Eye (tissue), 1 donor: ENCODE data around the gene PDZD4.

Experiments used
- DNase-seq: peaks from one replicate; pipeline ENCODE4 v3.0.0-alpha.2; 2015

PDZD4 gene, protein sequence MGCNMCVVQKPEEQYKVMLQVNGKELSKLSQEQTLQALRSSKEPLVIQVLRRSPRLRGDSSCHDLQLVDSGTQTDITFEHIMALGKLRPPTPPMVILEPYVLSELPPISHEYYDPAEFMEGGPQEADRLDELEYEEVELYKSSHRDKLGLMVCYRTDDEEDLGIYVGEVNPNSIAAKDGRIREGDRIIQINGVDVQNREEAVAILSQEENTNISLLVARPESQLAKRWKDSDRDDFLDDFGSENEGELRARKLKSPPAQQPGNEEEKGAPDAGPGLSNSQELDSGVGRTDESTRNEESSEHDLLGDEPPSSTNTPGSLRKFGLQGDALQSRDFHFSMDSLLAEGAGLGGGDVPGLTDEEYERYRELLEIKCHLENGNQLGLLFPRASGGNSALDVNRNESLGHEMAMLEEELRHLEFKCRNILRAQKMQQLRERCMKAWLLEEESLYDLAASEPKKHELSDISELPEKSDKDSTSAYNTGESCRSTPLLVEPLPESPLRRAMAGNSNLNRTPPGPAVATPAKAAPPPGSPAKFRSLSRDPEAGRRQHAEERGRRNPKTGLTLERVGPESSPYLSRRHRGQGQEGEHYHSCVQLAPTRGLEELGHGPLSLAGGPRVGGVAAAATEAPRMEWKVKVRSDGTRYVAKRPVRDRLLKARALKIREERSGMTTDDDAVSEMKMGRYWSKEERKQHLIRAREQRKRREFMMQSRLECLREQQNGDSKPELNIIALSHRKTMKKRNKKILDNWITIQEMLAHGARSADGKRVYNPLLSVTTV

DNA sequence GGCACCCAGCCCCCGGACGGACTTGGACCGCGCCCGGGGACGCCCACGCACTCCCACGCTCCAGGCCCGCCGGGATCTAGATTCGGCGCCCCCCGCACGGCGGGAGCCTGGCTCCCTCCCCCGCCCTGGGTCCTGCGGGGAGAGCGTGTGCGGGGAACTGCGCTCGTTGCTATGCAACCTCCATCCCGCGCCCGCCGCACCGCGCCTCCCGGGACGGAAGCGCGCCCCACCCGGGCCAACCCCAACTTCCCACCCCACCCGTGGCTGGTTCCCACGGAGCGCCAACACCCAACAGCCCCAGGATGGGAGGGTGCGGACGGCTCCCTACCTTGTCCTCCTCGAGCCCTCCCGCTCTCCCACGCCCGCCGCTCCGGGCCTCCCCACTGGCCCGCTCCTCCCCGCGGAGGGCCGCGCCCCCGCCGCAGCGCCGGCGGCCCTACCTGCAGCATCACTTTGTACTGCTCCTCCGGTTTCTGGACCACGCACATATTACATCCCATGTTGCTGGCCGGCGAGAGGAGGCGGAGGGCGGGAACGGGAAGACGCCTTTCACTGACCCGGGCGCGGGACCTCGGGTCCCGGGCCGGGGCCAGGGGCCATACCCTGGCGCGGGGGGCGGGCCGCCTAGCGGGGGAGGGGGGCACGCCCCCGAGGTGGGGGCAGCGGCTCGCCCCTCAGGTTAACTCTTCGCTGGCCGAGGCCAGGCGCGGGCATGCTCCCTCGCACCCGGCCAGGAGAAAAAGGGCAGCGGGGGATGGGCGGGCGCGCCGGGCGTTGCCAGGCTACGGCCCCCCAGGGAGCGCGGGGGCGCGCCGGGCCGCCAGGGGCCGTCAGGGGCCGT, at the start of gene PDZD4:
Gene PDZD4 (minus strand): TSS at position 746 of the 841 bp plus-strand sequence. CDS start 246 bp downstream, at position 500.
- DNase-seq, result peak; percentile 43

DNA sequence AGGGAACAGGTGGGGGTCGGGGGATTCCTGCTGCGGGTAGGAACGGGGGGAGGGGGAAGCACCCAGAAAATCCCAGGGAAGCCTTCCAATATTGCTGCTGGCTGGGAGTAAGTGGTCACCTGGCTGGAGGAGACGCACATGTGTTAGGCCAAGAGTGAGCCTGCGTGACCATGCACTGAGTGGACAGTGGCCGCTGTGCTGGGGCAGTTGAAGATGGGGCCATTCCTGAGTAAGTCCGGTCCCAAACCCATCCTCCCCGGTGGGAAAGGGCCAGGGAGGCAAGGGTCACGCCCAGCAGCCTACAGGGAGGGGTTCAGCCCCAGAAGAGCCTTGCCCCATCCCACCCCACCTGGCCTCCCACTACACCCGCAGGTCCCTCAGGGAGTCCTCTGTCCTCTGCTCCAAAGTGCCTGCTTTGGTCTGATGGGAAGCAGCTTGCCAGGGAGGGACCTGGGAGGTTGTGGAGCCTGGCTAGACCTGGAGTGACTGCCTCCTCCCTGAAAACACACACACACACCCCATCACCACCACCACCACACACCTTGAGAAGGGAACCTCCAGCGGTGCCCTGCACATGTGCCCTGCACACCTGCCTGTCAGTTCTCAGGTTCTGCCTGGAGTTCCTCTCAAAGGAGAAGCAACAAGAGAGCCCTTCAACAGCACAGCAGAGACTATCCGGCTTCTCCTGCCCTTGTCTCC, 49.5 kb upstream of the PDZD4 start:
- no peak for DNase-seq

DNA sequence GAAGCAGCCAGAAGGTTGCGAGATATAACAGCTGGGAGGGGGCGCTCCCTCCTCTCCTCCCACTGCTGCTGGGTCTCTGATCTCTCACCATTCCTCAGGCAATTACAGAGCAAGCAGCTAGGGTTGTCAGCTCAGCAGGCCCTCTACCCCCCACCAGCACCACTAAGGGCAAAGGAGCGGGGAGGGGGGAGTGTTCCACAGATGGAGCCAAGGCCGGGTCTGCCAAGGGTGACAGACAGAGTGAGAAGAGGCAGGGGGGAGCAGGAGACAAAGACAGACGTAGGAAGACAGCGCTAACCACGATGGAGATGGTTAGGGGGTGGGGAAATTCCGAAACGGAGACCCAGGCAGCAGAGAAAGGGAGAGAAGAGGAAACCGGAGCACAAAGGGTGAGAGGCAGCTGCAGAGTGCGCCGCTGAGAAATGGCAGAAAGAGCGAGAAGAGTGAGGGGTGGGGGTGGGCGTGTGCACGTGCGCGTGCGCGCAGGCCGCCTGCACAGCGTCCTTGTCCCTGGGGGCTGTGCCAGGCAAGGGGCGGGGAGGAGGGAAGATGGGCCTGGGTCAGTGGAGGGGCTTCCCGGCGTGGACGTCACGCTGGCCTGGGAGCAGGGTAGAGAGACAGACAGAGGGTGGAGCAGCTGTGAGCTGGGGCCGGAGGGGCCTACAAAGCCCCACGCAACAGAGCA, 48.8 kb upstream of the PDZD4 start:
- DNase-seq, result peak; percentile 77

DNA sequence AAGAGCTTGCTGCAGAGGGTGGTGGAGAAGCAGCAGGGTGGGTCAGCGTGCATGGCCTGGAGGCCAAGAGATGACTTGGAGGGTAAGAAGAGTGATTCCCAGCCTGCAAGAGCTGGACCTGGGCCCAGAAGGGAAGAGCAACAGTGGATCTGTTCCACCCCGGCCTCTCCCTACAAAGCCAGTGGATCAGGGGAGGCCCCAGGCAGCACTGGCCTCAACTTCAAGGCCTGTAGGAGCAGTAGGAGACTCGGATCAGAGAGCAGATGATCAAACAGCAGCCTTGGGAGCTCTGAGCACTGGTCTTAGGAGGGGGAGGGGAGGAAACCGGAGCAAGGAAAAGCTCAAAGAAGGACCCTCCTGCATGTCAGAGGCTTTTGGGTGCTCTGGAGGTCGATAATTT, 48.0 kb upstream of the PDZD4 start:
- no peak for DNase-seq

DNA sequence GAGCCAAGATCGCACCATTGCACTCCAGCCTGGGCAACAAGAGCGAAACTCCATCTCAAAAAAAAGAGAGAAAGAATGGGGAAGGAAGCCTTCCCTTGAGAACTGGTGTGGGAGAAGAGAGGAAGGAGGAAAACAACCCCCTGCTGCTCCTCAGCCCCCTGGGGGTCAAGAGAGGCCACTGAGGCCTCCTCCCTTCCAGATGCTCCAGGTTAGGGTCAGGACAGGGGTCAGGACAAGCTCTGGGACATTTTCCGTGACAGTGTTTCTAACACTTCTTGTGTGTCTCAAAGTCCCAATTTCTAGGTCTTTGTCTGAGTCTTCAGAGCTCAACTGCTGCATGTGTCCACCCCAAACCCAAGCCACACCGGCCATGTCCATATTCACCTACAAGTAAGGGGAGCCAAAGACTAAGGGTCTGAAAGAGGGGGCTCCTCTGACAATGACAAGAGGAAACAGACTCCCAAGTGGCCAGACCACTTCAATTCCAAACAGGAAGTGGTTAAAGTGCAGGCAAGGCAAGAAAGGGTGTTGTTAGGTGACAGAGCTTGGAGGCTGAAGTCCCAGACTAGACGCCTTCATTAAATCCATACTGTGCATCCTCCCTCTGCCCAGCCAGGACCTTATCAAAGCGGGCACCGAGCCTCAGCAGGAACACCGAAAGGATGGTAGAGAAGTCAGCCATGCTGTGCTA, 47.4 kb upstream of the PDZD4 start:
- DNase-seq, result no peak

DNA sequence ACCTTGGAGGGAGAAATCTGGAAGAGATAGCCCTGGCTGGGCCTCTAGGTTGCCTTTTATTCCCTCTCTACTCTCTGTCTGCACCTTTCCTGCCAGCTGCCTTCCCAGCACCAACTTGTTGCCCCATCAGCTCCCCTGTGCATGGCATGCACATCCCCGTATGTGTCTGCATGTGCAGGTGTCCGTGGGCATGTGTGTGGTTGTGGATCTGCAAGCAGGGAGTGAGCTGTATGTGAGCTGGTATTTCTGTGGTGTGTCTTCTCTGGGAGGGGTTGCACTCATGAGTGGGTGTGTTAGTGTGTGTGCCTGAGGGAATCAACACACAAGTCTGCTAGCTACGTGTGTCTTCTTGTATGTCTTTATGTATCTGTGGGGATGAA, 45.8 kb upstream of the PDZD4 start:
- DNase-seq, result no peak

DNA sequence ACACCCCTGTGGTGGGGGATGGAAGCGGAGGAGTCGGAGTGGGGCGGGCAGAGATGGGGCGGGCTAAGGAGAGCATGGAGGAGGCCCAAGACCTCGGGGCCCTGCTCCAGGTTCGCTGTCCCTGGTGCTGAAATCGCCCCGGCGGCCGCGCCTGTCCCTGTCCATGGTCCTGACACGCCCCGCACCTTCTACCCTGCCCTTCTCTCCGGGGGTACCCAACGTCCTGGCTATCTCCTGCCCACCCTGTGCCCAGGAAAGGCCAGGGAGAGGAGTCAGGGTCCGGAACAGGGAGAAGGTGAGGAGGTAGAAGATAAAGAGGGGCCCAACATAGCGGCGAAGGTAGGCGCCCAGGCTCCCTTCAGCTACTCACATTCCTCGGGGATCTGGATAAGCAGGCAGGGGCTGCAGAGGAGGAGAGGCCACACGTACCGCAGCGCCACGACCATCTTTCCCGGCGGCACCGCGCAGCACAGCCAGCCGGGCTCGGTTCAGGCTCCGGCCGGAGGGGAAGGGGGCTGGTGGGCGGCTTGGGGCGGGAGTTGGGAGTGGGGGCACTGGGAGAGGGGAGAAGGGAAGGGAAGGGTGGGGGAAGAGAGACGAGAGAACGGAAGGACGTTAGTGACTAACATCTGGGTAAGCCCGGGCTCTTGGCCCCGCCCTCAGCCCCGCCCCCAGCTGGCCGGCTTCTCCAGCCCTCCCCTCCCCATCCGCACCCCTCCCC, 45.2 kb upstream of the PDZD4 start:
- peak; percentile 76 for DNase-seq

DNA sequence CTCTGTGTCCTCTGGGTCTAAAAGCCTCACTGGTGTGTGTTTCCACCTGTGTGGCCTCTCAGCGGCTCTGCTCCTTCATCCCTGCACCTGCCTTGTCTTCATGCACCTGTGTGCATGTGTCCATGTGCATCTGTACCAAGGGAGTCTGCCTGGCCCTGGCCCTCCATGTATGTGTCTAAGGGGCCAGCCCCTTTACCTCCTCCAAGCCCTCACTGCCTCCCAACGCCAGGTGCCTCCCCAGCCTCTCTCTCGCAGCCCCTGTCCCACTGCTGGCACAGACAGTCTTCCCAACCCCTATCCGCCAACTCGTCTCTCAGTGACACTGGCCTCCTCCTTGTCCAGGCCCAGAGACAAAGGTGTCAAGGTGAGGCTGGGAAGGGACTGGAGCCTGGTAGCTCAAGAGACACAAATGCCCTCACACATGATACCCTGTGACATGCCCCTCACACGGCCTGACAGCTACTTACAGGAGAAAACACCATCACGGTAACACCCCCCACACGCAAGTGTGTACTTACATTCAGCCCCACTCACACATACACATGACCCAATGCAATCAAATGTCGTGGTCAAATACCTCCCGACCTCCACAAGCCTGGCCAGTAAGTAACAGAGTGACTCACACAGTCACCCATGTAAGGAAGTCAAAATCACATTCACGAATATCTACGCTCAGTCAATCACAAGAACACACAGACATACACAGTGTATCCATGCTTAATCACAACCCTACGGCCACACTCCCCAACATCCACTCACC, 44.2 kb upstream of the PDZD4 start:
- DNase-seq, result no peak

DNA sequence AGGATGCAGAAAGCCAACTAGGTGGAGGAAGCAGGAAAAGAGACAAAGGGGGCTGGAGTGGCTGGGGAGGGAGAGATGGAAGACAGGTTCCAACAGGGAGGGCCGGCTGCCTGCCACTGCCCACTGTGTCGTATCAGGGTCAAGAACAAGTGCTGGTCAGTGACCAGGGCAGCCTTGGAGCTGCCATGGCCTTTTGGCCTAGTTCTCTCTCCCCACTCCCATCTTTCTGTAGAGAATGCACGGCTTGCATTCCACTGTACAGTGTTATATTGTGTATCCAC, 43.7 kb upstream of the PDZD4 start:
- DNase-seq, result no peak

DNA sequence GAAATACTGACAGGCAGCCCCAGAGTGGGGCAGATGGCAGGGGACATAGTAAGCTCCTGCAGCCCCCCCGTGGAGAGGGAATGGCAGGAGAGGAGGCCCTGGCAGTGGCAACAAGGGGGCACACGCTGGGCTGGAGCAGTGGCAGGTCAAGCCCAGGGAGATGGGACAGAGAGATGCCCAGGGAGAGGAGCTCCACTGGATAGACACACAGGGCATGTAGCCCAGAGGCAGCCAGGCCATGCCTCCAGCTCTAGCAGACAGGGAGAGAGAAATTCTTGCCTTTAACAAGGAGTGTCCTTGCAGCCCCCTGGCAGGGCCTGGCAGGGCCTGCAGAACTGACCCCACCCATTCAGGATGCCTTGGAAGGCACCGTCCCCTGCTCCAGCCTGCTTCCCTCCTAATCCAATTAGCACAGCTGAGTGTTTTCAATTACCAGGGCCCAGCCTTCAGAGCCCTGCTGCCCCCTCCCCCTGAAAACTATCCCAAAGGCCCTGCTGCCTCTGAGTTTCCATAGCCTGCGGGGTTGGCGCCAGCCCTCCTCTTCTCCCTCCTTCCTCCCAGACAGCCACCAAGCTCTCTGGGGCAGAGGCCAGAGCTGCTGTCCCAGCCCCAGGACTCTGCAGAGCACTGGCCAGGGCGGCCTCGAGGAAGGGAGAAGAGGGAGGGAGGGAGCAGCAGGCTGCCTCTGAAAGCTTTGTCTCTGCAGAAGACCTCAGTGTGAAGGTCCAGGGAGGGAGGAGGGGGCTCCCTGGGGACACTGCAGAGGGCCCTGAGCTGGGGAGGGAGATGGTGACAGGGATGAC, 43.1 kb upstream of the PDZD4 start:
- DNase-seq, result peak; percentile 74

DNA sequence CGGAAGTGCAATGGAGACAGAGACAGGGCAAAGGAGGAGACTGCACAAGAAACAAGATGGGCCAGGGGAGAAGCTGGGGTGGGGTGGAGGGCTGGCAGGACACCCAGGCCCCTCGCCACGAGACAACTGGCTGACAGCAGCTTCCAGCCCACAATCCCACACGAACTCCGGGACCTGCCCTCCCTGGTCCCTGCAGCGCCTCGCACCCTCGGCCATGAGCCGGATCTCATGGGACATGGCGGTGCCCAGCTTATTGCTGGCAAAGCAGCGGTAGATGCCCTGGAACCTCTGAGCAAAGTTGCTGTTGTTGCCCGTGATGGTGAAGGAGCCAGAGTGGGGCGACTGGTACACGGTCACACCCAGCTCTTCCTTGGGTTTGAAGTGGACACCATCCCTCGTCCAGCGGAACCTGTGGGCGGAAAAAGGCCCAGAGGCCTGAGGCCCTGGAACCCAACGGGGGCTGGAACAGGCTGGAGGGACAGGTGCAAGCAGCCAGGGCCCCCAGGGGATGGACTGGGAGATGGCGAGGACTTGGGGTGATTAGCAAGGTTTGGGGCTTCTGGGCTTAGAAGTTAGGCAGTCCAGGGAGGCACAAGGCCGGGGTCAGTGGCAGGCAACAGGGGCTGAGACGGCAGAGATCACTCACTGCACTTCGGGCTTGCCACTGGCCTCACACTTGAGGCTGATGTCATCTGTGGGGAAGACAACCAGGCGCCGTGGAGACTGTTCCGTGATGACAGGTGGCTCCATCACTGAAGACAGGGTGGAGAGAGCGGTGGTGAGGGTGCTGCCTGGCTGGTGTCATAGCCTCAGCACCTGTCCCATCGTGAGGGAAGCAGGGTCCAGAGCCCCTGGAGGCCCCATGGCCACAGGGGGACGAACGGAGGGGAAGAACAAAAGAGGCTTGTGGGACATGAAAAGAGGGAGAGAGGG, 41.9 kb upstream of the PDZD4 start:
- no peak for DNase-seq

DNA sequence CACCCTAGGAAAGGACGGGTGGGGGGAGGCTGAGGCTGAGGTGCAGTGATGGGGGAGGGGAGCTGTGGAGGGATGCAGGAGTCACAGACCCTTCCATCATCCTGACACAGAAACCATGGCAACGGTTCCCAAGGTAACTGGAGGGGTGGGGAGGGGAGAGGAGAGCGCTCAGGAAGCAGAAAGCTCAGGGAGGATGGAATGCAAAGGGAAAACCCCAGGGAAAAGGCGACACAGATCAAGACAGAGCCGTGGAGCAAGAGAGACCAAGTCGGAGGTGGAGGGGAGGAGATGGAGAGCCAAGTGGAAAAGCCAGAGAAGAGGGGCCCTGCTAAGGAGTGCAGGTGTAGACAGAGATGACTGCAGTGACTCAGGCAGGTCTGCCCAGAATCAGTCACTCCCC, 41.1 kb upstream of the PDZD4 start:
- peak; percentile 87 for DNase-seq

DNA sequence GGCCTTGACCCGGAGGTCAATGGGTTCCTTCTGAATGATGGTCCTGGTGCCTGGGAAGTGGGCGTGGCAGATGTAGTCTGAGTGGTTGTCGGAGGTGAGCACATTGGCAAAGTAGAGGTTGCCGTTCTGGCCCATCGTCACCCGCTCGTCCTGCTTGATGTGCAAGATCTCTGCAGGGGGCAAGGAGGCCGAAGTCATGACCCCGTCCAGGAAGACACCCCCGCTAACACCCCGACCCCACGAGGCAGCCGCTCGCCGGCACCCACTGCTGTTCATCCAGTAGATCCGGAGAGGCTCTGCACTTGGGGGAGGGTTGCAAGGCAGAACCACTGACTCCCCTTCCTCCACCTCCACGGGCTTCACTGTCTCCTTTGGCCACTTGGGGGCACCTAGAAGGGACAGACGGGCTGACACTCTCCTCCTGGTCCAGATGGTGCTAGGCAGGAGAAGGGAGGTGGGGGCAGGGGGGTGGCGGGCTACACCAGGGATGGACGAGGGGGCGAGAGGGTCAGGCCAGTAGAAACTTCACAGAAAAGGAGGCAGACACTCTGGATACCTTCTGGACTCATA, 40.5 kb upstream of the PDZD4 start:
- DNase-seq, result peak; percentile 3

DNA sequence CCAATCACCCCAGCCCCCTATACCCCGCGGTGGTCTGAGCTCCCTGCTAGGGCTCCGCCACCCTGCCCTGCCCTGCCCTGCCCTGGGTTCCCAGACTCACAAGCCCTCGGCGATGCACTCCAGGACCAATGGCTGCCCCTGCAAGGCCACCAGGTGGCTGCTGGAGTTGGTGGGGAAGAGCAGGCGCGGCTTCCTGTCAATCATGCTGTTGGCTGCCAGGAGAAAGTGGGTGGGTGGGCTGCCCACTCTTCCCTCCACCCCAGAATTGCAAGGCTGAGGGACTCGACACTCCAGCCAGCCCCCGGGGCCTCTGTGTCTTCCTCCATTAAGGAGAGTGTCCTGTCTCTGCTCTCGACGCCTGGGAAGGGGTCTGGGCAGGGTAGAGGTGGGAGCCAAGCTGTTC, 39.9 kb upstream of the PDZD4 start:
- DNase-seq, result no peak

DNA sequence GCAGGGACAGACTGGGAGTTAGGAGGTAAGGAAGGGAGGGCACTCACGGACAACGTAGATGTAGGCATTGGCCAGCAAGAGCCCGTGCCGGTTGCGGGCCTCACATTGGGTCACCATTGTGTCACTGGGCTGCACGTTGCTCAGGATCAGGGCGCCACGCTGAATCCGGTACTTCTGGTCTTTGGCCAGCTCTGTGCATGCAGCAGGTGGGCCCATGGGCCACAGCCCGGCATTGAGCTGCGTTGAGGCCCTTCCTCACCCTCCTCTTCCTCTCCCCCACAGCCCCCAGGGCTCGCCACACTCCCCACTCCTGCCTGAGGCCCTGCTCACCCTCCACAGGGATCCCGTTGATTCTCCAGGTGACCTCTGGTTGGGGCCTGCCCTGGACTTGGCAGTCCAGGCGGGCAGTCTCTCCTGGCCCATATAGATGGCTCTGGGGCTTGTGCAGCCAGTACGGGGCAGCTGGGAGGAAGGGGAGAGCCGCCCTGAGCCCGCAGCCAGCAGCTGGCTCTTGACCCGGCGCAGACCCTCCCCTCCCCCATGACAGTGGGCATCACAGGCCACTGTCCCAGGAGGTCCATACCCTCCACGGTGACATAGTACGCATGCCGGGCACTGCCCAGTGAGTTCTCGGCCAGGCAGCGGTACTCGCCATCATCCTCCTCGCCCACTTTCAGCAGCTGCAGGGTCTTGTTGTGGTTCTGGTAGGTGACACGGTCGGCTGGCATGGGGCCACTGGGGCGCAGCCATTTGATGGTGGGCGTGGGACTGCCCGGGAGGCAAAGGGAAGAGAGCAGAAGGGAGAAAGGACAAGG, 39.3 kb upstream of the PDZD4 start:
- no peak for DNase-seq

DNA sequence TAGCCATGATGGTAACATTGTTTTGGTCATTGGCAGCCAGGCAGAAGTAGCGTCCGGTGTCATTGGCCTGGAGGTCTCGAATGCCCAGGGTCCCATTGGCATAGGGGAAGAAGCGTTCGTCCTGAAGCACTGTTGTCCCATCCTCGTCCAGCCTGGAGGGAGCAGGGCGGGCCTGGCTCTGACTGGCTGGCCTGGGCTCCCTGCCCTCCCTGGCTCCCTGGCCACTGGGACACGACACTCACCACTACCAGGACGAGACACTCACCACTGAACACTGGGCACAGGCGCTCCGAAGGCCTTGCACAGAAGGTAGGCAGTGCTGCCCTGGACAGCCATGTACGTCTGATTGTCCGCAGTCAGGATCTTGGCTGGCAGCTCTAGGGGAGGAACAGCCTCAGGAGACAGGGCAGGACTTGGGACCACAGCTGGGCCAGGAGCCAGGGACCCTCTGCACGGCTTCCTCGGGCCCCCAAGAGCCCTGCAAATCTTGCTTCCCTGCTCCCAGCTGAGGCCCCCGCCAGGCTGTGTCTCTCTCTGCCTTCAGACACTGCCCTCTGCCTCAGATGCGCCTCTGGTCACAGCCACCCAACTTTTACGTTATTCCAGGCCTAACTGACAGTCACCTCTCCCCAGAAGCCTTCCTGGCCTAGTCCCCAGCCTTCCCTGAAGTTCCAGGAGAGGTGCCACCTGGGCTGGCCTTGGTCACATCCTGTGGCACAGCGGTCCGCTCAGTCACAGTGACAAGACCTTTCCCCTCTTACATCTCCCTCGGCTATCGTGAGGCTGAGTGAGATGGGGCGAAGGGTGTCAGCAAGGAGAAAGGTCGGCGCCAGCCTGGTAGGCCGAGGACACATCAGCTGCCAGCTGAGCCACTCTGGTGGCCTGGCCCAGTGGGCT, 38.5 kb upstream of the PDZD4 start:
- no peak for DNase-seq
